Measurements from ENCODE around the gene FBLN1. TPM values are rescaled to one million over a fixed set of nuclear protein-coding genes. Genes with fewer than 3 reads are reported as not detected.
A peak's percentile ranks its signal among the peaks of the same experiment; 100 is the strongest.

The FBLN1 gene
- total and polyA plus RNA-seq, 2 of the 13 experiments (the other 11 are each of a cell fraction or from before 2014, with no cell fraction given), result 37.3 to 103 TPM

DNA sequence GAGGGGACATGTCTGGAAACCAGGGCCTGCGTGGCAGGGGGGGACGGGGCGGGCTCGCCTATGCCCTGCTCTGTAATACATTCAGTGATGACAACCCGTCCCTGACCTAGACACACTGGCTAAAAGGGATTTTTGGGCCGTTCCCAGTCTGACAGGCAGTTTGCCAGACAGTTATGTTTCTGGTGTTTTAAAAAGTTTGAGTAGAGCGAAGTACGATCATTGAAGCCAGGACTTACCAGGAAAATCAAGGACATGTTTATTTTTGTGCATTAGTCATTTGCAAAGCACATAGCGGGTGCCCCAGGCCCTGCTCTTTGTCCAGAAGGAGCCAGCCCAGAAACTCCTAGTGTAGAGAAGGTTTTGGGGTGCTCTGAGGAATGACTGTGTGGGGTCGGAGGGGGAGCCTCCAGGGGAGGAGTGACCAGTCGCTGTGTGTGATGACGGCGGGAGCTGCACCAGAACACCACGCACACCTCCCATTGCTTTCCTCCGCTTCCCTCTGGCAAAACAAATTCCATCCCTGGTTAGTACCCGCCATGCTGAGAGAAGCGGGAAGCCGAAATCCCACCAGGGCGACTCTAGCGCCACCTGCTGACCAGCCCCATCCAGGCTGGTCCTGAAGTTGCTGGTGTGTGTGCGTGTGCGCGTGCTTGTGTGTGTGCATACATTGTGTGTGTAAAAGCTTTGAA, 50.8 kb downstream of the FBLN1 start (continued):
- no peak; the same call in 1 of the 2 replicates for TF ChIP-seq NRL (CRISPR knock-in tag; IDR thresholded peaks at IDR 0.05; ENCODE audit: borderline replicate concordance)
- TF ChIP-seq ZBTB44 (CRISPR knock-in tag; IDR thresholded peaks at IDR 0.05), result no peak
- TF ChIP-seq ZSCAN25 (CRISPR knock-in tag; IDR thresholded peaks at IDR 0.05), result no peak
- no peak for TF ChIP-seq KAT7 (CRISPR knock-in tag; IDR thresholded peaks at IDR 0.05; ENCODE audit: borderline replicate concordance)
- TF ChIP-seq CHD4 (IDR thresholded peaks at IDR 0.05; ENCODE audit: borderline replicate concordance, low read length), result no peak
- no peak for TF ChIP-seq ZNF761 (CRISPR knock-in tag; conservative IDR thresholded peaks at IDR 0.05)
- TF ChIP-seq, protein P1, sequence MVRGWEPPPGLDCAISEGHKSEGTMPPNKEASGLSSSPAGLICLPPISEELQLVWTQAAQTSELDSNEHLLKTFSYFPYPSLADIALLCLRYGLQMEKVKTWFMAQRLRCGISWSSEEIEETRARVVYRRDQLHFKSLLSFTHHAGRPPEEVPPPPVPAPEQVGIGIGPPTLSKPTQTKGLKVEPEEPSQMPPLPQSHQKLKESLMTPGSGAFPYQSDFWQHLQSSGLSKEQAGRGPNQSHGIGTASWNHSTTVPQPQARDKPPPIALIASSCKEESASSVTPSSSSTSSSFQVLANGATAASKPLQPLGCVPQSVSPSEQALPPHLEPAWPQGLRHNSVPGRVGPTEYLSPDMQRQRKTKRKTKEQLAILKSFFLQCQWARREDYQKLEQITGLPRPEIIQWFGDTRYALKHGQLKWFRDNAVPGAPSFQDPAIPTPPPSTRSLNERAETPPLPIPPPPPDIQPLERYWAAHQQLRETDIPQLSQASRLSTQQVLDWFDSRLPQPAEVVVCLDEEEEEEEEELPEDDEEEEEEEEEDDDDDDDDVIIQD (CRISPR knock-in tag; IDR thresholded peaks at IDR 0.05; ENCODE audit: low read depth), result no peak
- TF ChIP-seq KLF16 (CRISPR knock-in tag; IDR thresholded peaks at IDR 0.05), result 0 out of 4 replicates have a peak, but pooled peaks of 1 of the 2 experiments have one; percentile 29
- no peak for TF ChIP-seq ZNF225 (CRISPR knock-in tag; IDR thresholded peaks at IDR 0.05)
- TF ChIP-seq ZNF776 (CRISPR knock-in tag; IDR thresholded peaks at IDR 0.05), result peak; percentile 43; the same call in 1 of the 2 replicates
- TF ChIP-seq ZNF720 (CRISPR knock-in tag; IDR thresholded peaks at IDR 0.05), result no peak
- TF ChIP-seq IRF2 (CRISPR knock-in tag; IDR thresholded peaks at IDR 0.05), result 0 out of 2 replicates have a peak, but pooled peaks have one; percentile 41
- TF ChIP-seq ZNF747 (CRISPR knock-in tag; IDR thresholded peaks at IDR 0.05; ENCODE audit: borderline replicate concordance), result no peak
- TF ChIP-seq ZNF652 (CRISPR knock-in tag; IDR thresholded peaks at IDR 0.05; ENCODE audit: borderline replicate concordance, low read depth), result no peak
- TF ChIP-seq ZFP82 (CRISPR knock-in tag; IDR thresholded peaks at IDR 0.05; ENCODE audit: borderline replicate concordance), result no peak
- no peak for TF ChIP-seq TBL1XR1 (IDR thresholded peaks at IDR 0.05; ENCODE audit: borderline replicate concordance, low read length, partially characterized antibody)
- no peak for TF ChIP-seq KLF12 (CRISPR knock-in tag; IDR thresholded peaks at IDR 0.05; ENCODE audit: borderline replicate concordance)
- TF ChIP-seq ZNF562 (CRISPR knock-in tag; IDR thresholded peaks at IDR 0.05; ENCODE audit: borderline replicate concordance), result no peak
- no peak for TF ChIP-seq ZBTB42 (CRISPR knock-in tag; IDR thresholded peaks at IDR 0.05)
- no peak; the same call in 2 of the 3 replicates for TF ChIP-seq MXI1 (IDR thresholded peaks at IDR 0.05; ENCODE audit: borderline replicate concordance, low read depth, low read length)
- no peak for TF ChIP-seq BRF2 (CRISPR knock-in tag; IDR thresholded peaks at IDR 0.05)
- no peak for TF ChIP-seq IRF1 (CRISPR knock-in tag; IDR thresholded peaks at IDR 0.05; ENCODE audit: low read depth)
- TF ChIP-seq ZSCAN20 (CRISPR knock-in tag; IDR thresholded peaks at IDR 0.05; ENCODE audit: borderline replicate concordance), result no peak
- no peak; the same call in 1 of the 2 replicates for TF ChIP-seq ZFY (CRISPR knock-in tag; IDR thresholded peaks at IDR 0.05)
- TF ChIP-seq TAF1 (CRISPR knock-in tag; IDR thresholded peaks at IDR 0.05), result no peak
- no peak for TF ChIP-seq SAFB2 (CRISPR knock-in tag; IDR thresholded peaks at IDR 0.05; ENCODE audit: borderline replicate concordance, low read depth)
- no peak for TF ChIP-seq ADNP (CRISPR knock-in tag; IDR thresholded peaks at IDR 0.05)

Data from HepG2 (cell line).